ENCODE results near the gene AQP12B.

GRCh38 chr2:240650254-240650965, 32.3 kb downstream of the AQP12B start:
- TF ChIP-seq EP300 (conservative IDR thresholded peaks at IDR 0.05; ENCODE audit: poor library complexity, severe bottlenecking), result no peak
- no peak for TF ChIP-seq REST (IDR thresholded peaks at IDR 0.05; ENCODE audit: borderline replicate concordance)
- TF ChIP-seq CTCF (IDR thresholded peaks at IDR 0.05; ENCODE audit: poor library complexity, severe bottlenecking), result no peak
- no peak for TF ChIP-seq POLR2AphosphoS5 (IDR thresholded peaks at IDR 0.05)
- TF ChIP-seq EZH2 (IDR thresholded peaks at IDR 0.05; ENCODE audit: borderline replicate concordance, insufficient read depth, low read length, poor library complexity, severe bottlenecking), result no peak
- no peak for TF ChIP-seq TAF1 (IDR thresholded peaks at IDR 0.05; ENCODE audit: low read depth)
- no peak for TF ChIP-seq MXI1 (conservative IDR thresholded peaks at IDR 0.05; ENCODE audit: poor library complexity, severe bottlenecking)
- TF ChIP-seq SMC3 (conservative IDR thresholded peaks at IDR 0.05; ENCODE audit: poor library complexity), result no peak
- TF ChIP-seq RAD21 (conservative IDR thresholded peaks at IDR 0.05), result no peak
